ENCODE measurements around the gene TTYH1.

The TTYH1 gene

GRCh38 chr19:54484451-54484850 lies 69.2 kb downstream of the TTYH1 start:
- DNase-seq = no peak

DNA sequence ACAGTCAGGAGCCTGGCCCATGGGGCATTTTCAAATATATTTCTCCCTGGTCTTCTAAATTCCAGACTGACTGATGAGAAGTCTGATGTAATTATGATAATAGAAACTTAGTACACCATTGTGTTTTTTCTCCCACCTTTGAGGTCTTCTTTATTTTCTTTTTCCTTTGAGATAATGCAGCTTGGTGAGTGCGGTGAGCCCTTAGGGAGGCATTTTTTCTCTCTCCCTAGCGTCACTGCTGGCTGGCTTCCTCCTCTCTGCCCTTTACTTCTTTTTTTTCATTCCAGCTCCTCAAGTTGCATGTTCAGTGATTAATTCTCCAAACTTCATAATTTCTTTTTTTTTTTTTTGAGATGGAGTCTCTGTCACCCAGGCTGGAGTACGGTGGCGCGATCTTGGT lies 70.6 kb downstream of the TTYH1 start:
- no peak for DNase-seq

Data from activated effector memory CD4-positive, alpha-beta T cell treated with Interleukin-2 at 50 U/mL for 16 hours (primary cell).